ENCODE data around the gene EME2. TPM values are rescaled to one million over a fixed set of nuclear protein-coding genes. Genes with fewer than 3 reads are reported as not detected.

The EME2 gene
- total RNA-seq, 2 donors from 2014 or later = 3.5 to 5.0 TPM

DNA sequence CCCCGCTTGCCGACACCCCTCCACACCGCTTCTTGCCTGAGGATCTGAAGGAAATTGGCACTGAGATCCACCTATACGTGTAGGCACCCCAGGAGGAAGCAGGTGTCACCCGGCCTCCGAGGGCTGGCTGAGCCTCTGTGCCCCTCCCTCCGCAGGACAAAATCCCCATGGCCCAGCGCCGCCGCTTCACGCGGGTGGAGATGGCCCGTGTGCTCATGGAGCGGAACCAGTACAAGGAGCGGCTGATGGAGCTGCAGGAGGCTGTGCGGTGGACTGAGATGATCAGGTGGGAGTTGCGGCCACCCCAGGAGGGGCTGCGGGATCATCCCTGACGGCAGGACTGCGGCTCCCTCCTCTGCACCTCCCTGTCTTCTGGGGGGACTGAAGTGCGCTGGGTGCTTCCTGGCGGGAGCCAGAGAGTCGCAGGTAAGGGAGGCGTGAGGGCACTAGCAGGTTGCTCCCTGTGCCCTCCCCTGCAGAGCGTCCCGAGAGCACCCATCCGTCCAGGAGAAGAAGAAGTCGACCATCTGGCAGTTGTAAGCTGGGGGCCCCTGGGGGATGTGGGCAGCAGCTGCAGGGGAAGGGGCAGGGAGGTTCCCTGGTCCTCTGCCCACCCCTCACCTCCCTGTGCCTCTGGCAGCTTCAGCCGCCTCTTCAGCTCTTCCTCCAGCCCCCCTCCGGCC, 10.3 kb upstream of the EME2 start:
- TF ChIP-seq, protein P1, sequence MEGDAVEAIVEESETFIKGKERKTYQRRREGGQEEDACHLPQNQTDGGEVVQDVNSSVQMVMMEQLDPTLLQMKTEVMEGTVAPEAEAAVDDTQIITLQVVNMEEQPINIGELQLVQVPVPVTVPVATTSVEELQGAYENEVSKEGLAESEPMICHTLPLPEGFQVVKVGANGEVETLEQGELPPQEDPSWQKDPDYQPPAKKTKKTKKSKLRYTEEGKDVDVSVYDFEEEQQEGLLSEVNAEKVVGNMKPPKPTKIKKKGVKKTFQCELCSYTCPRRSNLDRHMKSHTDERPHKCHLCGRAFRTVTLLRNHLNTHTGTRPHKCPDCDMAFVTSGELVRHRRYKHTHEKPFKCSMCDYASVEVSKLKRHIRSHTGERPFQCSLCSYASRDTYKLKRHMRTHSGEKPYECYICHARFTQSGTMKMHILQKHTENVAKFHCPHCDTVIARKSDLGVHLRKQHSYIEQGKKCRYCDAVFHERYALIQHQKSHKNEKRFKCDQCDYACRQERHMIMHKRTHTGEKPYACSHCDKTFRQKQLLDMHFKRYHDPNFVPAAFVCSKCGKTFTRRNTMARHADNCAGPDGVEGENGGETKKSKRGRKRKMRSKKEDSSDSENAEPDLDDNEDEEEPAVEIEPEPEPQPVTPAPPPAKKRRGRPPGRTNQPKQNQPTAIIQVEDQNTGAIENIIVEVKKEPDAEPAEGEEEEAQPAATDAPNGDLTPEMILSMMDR (IDR thresholded peaks at IDR 0.05) = no peak

DNA sequence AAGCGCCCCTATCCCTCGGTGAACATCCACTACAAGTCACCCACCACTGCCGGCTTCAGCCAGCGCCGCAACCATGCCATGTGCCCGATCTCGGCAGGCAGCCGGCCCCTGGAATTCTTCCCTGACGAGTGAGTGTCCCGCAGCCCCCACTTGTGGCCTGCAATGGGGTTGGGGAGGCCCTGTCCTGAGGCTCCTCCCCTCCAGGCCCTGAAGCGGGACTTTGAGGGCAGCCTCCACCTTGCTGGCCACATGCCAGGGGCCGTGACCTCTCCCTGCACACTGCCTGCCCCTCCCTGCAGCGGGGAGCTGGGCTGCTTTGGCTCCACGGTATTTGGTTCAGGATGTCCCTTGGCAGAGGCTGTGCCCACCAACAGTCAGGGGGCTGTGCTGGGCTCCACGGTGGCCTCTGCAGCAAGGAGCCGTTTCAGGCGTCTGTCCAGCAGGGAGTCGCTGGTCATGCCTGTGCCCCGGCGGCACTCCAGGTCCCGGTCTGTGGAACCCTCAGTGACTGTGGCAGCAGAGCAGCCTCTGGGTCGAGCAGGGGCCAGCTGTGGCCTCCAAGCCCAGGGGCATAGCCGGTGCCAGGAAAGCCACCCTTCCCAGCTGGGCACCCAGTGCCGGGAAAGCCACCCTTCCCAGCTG, 9.6 kb upstream of the EME2 start:
- no peak overlapping the region for H3K27ac ChIP-seq
- no peak for DNase-seq (ENCODE audit: low spot score)

More for the DNA sequence above, 10.3 kb upstream of the EME2 start:
- H3K4me1 ChIP-seq = no peaks in the 10 kb centered on the region
- H3K36me3 ChIP-seq = peaks cover 89% of the 10 kb centered on the region
- DNase-seq (ENCODE audit: low spot score) = no peak
- H3K4me3 ChIP-seq = no peak overlapping the region
- no peaks in the 10 kb centered on the region for H3K9me3 ChIP-seq
- no peak overlapping the region for H3K27ac ChIP-seq
- no peaks in the 10 kb centered on the region for H3K27me3 ChIP-seq

DNA sequence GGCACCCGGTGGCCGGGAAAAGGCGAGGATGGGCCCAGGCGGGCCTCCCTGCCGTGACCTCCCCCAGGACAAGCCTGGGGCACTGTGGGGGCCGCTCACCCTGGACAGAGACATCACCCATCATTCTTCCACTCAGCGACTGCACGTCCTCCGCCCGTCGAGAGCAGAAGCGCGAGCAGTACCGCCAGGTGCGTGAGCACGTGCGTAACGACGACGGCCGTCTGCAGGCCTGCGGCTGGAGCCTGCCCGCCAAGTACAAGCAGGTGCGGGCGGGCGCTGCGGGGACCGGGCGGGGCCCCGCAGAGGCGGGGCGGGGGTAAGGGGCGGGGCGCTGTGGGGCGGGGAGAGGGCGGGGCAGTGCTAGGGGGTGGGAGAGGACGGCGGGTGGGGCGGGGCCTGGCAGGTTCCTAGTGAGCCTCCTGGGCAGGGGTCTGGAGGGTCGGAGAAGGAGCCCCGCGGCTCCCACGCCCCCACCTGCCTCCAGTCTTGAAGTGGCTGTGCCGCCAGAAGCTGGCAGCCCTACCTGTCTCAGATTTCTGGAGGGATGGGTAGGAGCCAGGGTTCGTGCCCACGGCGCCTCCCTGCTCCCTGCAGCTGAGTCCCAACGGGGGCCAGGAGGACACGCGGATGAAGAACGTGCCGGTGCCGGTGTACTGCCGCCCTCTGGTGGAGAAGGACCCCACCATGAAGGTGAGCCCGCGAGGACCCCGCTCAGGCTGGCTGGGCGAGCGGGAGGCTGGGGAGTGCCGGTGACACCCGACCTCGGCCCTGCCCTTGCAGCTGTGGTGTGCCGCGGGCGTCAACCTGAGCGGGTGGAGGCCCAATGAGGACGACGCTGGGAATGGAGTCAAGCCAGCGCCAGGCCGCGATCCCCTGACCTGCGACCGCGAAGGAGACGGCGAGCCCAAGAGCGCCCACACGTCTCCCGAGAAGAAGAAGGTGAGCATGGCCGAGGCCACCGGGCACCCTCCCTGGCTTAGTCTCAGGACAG, 8.8 kb upstream of the EME2 start:
- Histone ChIP-seq H3K9me3 (no peaks in the 10 kb centered on the region), H3K4me3 (no peak overlapping the region), H3K36me3 (peaks cover 91% of the 10 kb centered on the region), H3K4me1 (no peaks in the 10 kb centered on the region), H3K27ac (no peak overlapping the region), H3K27me3 (no peaks in the 10 kb centered on the region)
- TF ChIP-seq, protein P1 (IDR thresholded peaks at IDR 0.05) = peak in 1 of 2 donors; percentile 46
- no peak for DNase-seq (ENCODE audit: low spot score)

More for the DNA sequence above, 9.6 kb upstream of the EME2 start:
- no peaks in the 10 kb centered on the region for H3K27me3 ChIP-seq
- H3K4me1 ChIP-seq = no peaks in the 10 kb centered on the region
- H3K36me3 ChIP-seq = peaks cover 89% of the 10 kb centered on the region
- TF ChIP-seq, protein P1 (IDR thresholded peaks at IDR 0.05) = no peak
- no peaks in the 10 kb centered on the region for H3K9me3 ChIP-seq
- H3K4me3 ChIP-seq = no peak overlapping the region

DNA sequence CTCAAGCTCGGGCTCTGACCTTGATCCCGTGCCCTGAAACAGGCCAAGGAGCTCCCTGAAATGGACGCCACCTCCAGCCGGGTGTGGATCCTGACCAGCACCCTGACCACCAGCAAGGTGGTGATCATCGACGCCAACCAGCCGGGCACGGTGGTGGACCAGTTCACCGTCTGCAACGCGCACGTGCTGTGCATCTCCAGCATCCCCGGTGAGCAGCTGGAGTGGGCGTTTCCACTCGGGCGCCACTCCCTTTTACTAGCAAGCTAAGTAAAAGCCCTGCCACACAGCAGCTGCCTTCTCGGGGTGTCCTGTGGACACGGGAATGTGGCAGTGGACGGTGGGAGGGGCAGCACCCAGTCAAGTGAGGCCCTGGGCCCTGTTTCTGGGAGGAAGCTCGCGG, 7.6 kb upstream of the EME2 start:
- Histone ChIP-seq H3K4me3 (no peak overlapping the region), H3K27ac (no peak overlapping the region), H3K4me1 (peaks cover 0 to 3% of the 10 kb centered on the region in 2 donors), H3K36me3 (peaks cover 88% of the 10 kb centered on the region), H3K27me3 (no peaks in the 10 kb centered on the region), H3K9me3 (no peaks in the 10 kb centered on the region)
- TF ChIP-seq, protein P1 (IDR thresholded peaks at IDR 0.05) = no peak
- no peak for DNase-seq (ENCODE audit: low spot score)

DNA sequence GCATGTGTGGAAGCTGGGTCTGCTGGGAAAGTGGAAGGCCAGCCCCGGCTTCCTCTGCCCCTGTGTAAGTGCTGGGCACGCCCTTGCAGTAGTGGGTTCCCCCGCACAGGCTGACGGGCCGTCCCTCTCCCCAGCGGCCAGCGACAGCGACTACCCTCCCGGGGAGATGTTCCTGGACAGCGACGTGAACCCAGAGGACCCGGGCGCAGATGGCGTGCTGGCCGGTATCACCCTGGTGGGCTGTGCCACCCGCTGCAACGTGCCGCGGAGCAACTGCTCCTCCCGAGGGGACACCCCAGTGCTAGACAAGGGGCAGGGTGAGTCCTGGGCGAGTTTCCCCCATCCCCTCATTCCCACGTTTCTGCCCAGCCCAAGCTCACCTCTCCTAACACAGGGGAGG, 6.8 kb upstream of the EME2 start:
- Histone ChIP-seq H3K9me3 (no peaks in the 10 kb centered on the region), H3K27ac (no peak overlapping the region), H3K27me3 (no peaks in the 10 kb centered on the region), H3K36me3 (peaks cover 80% of the 10 kb centered on the region), H3K4me1 (peaks cover 0 to 12% of the 10 kb centered on the region in 2 donors), H3K4me3 (no peak overlapping the region)
- TF ChIP-seq, protein P1 (IDR thresholded peaks at IDR 0.05) = no peak
- no peak for DNase-seq (ENCODE audit: low spot score)
